SU-DHL-6 (cell line): ENCODE data around the gene SLC1A5.

Experiments used
- H2AFZ ChIP-seq: fragments of 200-600 bp; sonication (generic); 2 replicates; pipeline ENCODE4 v1.6.1; 2014; ENCODE audit warnings: low read depth, mild to moderate bottlenecking, moderate library complexity, mixed read lengths, antibody characterized with exemption, low read length; ENCODE audit not compliant: severe bottlenecking
- H3F3A ChIP-seq: fragments of 200-600 bp; shearing (Covaris generic); 2 replicates; pipeline ENCODE4 v1.6.0; 2016; ENCODE audit warnings: antibody characterized with exemption, mild to moderate bottlenecking; ENCODE audit not compliant: insufficient read depth
- H3K27ac ChIP-seq: fragments of 200-600 bp; sonication (generic); 2 replicates; pipeline ENCODE4 v1.5.1; 2016; ENCODE audit warnings: low read depth, mild to moderate bottlenecking, low read length, moderate library complexity, mixed read lengths
- H3K27me3 ChIP-seq: fragments of 200-600 bp; sonication (generic), shearing (Covaris generic); 2 replicates; pipeline ENCODE4 v1.6.0; 2014; ENCODE audit warnings: mild to moderate bottlenecking, low read length
- H3K36me3 ChIP-seq: fragments of 200-600 bp; sonication (generic); 2 replicates; pipeline ENCODE4 v1.6.1; 2014; ENCODE audit warnings: mild to moderate bottlenecking, low read length, mixed read lengths
- H3K4me2 ChIP-seq: fragments of 300-600, 200-600 bp; shearing (Covaris generic), sonication (generic); 2 replicates; pipeline ENCODE4 v1.6.0; 2014; ENCODE audit warnings: low read length, low read depth, mild to moderate bottlenecking; ENCODE audit not compliant: poor library complexity, severe bottlenecking
- H3K4me3 ChIP-seq: fragments of 200-600 bp; sonication (generic); 2 replicates; pipeline ENCODE4 v1.5.1; 2014; ENCODE audit warnings: antibody characterized with exemption, low read length, mild to moderate bottlenecking, mixed read lengths; ENCODE audit not compliant: insufficient read depth, poor library complexity, severe bottlenecking
- H3K79me2 ChIP-seq: fragments of 200-600 bp; sonication (generic); 2 replicates; pipeline ENCODE4 v1.6.1; 2014; ENCODE audit warnings: mild to moderate bottlenecking, low read length, moderate library complexity; ENCODE audit not compliant: insufficient read depth
- H3K9ac ChIP-seq: fragments of 200-600 bp; sonication (generic); 2 replicates; pipeline ENCODE4 v1.7.0; 2014; ENCODE audit warnings: mild to moderate bottlenecking, low read length
- H3K9me2 ChIP-seq: fragments of 200-600 bp; sonication (generic); replicated peaks from 2 replicates; pipeline ENCODE4 v1.6.1; 2014; ENCODE audit warnings: low read length; ENCODE audit not compliant: insufficient read depth
- H3K9me3 ChIP-seq: fragments of 200-600 bp; sonication (generic); 2 replicates; pipeline ENCODE4 v1.6.1; 2014; ENCODE audit warnings: low read length, mixed read lengths; ENCODE audit not compliant: insufficient read depth
- H4K20me1 ChIP-seq: fragments of 200-600 bp; sonication (generic); 2 replicates; pipeline ENCODE4 v1.6.1; 2014; ENCODE audit warnings: low read depth, mild to moderate bottlenecking, antibody characterized with exemption, low read length, moderate library complexity, mixed read lengths
- CTCF ChIP-seq: fragments of 200-600 bp; sonication (generic); IDR thresholded peaks from one replicate; pipeline ENCODE4 v1.5.1; 2017; ENCODE audit warnings: antibody characterized with exemption, mild to moderate bottlenecking, low read length, moderate library complexity; ENCODE audit not compliant: insufficient read depth, poor library complexity, severe bottlenecking
- EZH2phosphoT487 ChIP-seq: fragments of 200-600 bp; sonication (generic), shearing (Covaris generic); conservative IDR thresholded peaks from 2 replicates; pipeline ENCODE4 v1.6.1; 2018; ENCODE audit warnings: mild to moderate bottlenecking, antibody characterized with exemption, low read length, moderate library complexity, mixed read lengths

Gene SLC1A5

GRCh38 chr19:46726971-46727501 is 61.4 kb downstream of the SLC1A5 start:
- TF ChIP-seq CTCF (no peak), EZH2phosphoT487 (no peak)
- no peaks in the 10 kb centered on the region for H3K9me3 ChIP-seq
- no peaks in the 10 kb centered on the region for H3K36me3 ChIP-seq
- H2AFZ ChIP-seq: no peak overlapping the region
- H3K27ac ChIP-seq: no peak overlapping the region
- H3K4me3 ChIP-seq: no peak overlapping the region
- no peak overlapping the region for H3K4me2 ChIP-seq
- H3F3A ChIP-seq: no peaks in the 10 kb centered on the region
- H3K79me2 ChIP-seq: no peaks in the 10 kb centered on the region; the same call in 1 of the 2 replicates
- no peak overlapping the region for H3K9ac ChIP-seq
- no peaks in the 10 kb centered on the region for H3K9me2 ChIP-seq
- H4K20me1 ChIP-seq: no peaks in the 10 kb centered on the region
- H3K27me3 ChIP-seq: no peaks in the 10 kb centered on the region

- Histone ChIP-seq H3K9me2 (no peaks in the 10 kb centered on the region), H3K9ac (no peak overlapping the region), H3K79me2 (no peaks in the 10 kb centered on the region; the same call in 1 of the 2 replicates), H3K27ac (no peak overlapping the region), H3K36me3 (no peaks in the 10 kb centered on the region), H3K4me2 (no peak overlapping the region), H3K4me3 (no peak overlapping the region), H3K9me3 (no peaks in the 10 kb centered on the region), H4K20me1 (no peaks in the 10 kb centered on the region), H3K27me3 (no peaks in the 10 kb centered on the region), H2AFZ (no peak overlapping the region), H3F3A (no peaks in the 10 kb centered on the region)
- TF ChIP-seq EZH2phosphoT487: no peak
- no peak for TF ChIP-seq CTCF
These were observed 61.8 kb downstream of the SLC1A5 start for GRCh38 chr19:46726551-46726950.

GRCh38 chr19:46725859-46726393 is 62.5 kb downstream of the SLC1A5 start:
- Histone ChIP-seq H3K9me3 (no peaks in the 10 kb centered on the region), H3K79me2 (no peaks in the 10 kb centered on the region; the same call in 1 of the 2 replicates), H3K4me2 (no peak overlapping the region), H3K27me3 (no peaks in the 10 kb centered on the region), H4K20me1 (no peaks in the 10 kb centered on the region), H3K9ac (no peak overlapping the region), H3K9me2 (no peaks in the 10 kb centered on the region), H2AFZ (no peak overlapping the region), H3K36me3 (no peaks in the 10 kb centered on the region), H3K27ac (no peak overlapping the region), H3K4me3 (no peak overlapping the region), H3F3A (no peaks in the 10 kb centered on the region)
- TF ChIP-seq EZH2phosphoT487: no peak
- TF ChIP-seq CTCF: no peak
